IPS-20b (cell line): ENCODE data around the gene CITED4.

Experiments used
- H3K27ac ChIP-seq: one replicate; pipeline ENCODE4 v1.5.1; 2013; ENCODE audit warnings: low read length
- H3K27me3 ChIP-seq: 2 replicates; pipeline ENCODE4 v1.6.1; 2013; ENCODE audit warnings: mild to moderate bottlenecking, low read length, inconsistent platforms; ENCODE audit not compliant: insufficient read depth
- H3K36me3 ChIP-seq: 2 replicates; pipeline ENCODE4 v1.6.1; 2013; ENCODE audit warnings: low read depth, mild to moderate bottlenecking, inconsistent platforms, low read length, moderate library complexity; ENCODE audit not compliant: insufficient read depth
- H3K4me1 ChIP-seq: 2 replicates; pipeline ENCODE4 v1.6.1; 2013; ENCODE audit warnings: mild to moderate bottlenecking, control low read depth, inconsistent platforms, low read length, moderate library complexity; ENCODE audit not compliant: insufficient read depth
- H3K4me3 ChIP-seq: 2 replicates; pipeline ENCODE4 v1.5.1; 2013; ENCODE audit warnings: mild to moderate bottlenecking, low read length, inconsistent platforms
- H3K9ac ChIP-seq: 2 replicates; pipeline ENCODE4 v1.6.1; 2013; ENCODE audit warnings: low read depth, mild to moderate bottlenecking, inconsistent platforms, low read length, moderate library complexity
- H3K9me3 ChIP-seq: 2 replicates; pipeline ENCODE4 v1.6.1; 2013; ENCODE audit warnings: mild to moderate bottlenecking, low read depth, low read length, inconsistent platforms; ENCODE audit not compliant: insufficient read depth

CITED4 gene

DNA sequence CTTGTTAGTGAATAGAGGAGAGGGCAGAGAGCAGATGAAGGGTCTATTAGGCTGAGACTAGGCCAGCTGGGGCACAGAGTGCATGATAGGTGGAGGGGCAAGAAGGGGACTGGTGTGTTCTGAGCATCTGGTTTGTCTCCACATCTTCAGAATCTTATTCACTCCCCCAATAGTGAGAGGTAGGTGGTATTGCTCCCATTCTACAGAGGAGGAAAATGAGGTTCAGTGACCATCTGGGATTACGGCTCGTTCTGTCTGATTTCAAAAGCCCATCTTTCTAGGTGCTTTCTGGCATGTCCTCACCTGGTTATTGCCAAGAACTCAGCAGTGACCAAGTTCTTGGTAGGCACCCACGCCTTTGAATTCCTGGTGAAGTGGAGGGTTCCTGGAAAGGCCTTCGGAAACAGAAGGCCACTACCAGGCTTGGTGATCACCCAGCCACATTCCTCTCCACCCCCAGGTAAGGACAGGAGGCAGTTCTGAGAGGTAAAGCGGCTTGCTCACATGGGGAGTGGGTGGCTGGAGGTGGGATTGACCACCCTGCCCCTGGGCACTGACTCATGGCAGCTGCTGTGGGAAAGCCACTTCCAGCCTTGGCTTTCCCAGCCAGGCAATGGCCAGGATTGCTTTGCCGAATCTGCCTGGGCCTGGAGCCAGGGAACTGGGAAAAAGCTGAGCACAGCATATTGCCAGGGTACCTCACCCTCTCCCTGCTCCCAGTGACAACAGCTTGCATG lies 18.8 kb upstream of the CITED4 start:
- Histone ChIP-seq H3K9me3 (peaks cover 5% of the 10 kb centered on the region), H3K4me1 (no peaks in the 10 kb centered on the region), H3K27ac (no peak overlapping the region), H3K27me3 (peaks cover 29% of the 10 kb centered on the region), H3K4me3 (no peak overlapping the region), H3K36me3 (no peaks in the 10 kb centered on the region), H3K9ac (no peak overlapping the region)

DNA sequence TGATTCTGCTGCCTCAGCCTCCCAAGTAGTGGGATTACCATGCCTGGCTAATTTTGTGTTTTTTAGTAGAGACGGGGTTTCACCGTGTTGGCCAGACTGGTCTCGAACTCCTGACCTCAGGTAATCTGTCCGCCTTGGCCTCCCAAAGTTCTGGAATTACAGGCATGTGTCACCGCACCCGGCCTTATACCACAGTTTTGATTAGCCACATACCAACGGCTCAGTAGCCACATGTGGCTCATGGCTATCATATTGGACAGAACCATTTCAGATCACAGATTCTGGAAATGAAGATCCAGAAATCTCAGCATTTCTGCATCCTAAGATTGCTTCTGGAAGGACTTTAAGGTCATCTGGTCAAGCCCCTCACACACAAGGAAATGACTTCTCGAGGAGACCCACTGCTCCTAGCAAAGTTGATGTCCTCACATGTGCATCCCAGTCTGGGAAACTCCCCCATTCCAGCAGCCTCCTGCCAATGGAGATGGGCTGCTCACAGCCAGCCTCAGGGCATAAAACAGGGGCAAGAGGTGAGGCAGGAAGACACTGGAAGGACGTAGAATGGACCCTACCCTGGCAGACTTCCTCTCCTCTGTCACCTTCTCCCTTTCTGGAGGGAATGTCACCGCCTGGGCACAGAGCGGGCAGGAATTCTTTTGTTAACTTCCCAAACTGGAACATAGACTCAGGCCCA lies 17.5 kb upstream of the CITED4 start:
- H3K9me3 ChIP-seq = peaks cover 7% of the 10 kb centered on the region
- peaks cover 17% of the 10 kb centered on the region for H3K27me3 ChIP-seq
- H3K27ac ChIP-seq = no peak overlapping the region
- H3K36me3 ChIP-seq = no peaks in the 10 kb centered on the region
- no peak overlapping the region for H3K4me3 ChIP-seq
- H3K9ac ChIP-seq = no peak overlapping the region
- no peaks in the 10 kb centered on the region for H3K4me1 ChIP-seq

DNA sequence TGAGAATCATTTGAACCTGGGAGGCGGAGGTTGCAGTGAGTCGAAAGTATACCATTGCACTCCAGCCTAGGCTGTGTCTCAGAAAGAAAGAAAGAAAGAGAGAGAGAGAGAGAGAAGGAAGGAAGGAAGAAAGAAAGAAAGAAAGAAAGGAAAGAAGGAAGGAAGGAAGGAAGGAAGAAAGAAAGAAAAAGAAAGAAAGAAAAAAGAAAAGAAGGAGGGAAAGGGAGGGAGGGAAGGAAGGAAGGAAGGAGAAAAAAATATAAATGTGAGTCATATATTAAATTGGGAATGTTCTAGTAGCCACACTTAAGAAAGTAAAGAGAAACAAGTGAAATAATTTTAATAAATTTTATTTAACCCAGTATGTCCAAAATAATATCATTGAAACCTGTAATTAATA lies 16.7 kb upstream of the CITED4 start:
- Histone ChIP-seq H3K9ac (no peak overlapping the region), H3K27ac (no peak overlapping the region), H3K4me3 (no peak overlapping the region), H3K4me1 (no peaks in the 10 kb centered on the region), H3K36me3 (no peaks in the 10 kb centered on the region), H3K9me3 (peaks cover 7% of the 10 kb centered on the region), H3K27me3 (peaks cover 10% of the 10 kb centered on the region)

DNA sequence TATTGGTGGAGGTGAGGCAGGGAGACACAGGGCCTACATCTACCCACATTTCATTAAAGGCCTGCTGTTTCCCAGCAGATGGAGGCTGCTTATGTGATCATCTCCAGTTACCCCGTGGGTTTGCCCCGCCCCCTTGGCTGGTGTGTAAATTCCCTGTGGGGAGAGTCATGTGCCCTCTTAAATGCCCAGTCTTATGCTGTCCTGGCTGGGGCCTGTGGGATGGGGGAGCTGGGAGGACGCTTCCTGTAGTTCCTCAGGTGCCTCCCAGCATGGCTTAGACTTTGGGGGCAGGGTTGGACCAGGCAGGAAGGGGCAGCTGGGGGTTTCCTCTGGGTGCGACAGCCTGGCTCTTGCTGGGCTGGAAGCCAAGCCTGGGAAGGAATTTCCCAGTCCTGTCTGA lies 15.5 kb upstream of the CITED4 start:
- Histone ChIP-seq H3K4me1 (no peaks in the 10 kb centered on the region), H3K27ac (no peak overlapping the region)

DNA sequence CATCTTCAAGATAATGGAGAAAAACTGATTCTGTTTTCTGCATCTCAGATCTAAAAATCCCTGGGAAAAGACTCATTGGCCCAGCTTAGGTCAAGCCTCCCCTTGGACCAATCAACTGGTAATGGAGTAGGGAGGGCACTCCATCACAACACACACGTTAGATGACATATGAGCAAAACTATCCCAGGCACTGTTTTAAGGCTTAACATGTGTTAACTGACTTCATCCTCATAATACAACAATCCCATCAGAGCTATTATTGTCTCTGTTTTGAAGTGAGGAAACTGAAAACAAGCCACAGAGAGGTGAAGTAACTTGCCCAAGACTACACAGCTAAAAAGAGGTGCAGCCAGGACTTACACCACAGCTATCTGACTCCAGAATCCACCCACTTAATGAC lies 14.7 kb upstream of the CITED4 start:
- H3K4me1 ChIP-seq = no peaks in the 10 kb centered on the region
- H3K9ac ChIP-seq = no peak overlapping the region
- no peaks in the 10 kb centered on the region for H3K27me3 ChIP-seq
- no peak overlapping the region for H3K4me3 ChIP-seq
- peaks cover 7% of the 10 kb centered on the region for H3K9me3 ChIP-seq
- no peaks in the 10 kb centered on the region for H3K36me3 ChIP-seq
- no peak overlapping the region for H3K27ac ChIP-seq

More for the DNA sequence above, 15.5 kb upstream of the CITED4 start:
- Histone ChIP-seq H3K9ac (no peak overlapping the region), H3K4me3 (no peak overlapping the region), H3K9me3 (peaks cover 7% of the 10 kb centered on the region), H3K36me3 (no peaks in the 10 kb centered on the region), H3K27me3 (no peaks in the 10 kb centered on the region; the same call in 1 of the 2 replicates)

DNA sequence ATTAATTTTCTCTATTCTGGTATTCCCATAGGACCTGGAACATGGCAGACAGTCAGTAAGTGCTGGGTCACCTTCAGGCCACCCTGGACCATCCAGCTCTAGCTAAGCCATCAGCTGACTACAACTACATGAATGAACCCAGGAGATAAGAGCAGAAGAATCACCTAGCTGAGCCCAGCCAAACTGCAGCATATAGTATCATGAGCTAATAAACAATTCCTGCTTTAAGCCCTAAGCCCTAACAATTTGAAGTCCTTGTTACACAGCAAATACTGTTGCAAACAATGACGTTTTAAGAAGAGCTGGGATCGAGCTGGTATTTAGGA lies 14.2 kb upstream of the CITED4 start:
- H3K27me3 ChIP-seq = no peaks in the 10 kb centered on the region
- H3K27ac ChIP-seq = no peak overlapping the region
- no peak overlapping the region for H3K4me3 ChIP-seq
- H3K4me1 ChIP-seq = no peaks in the 10 kb centered on the region
- H3K9ac ChIP-seq = no peak overlapping the region
- no peaks in the 10 kb centered on the region for H3K36me3 ChIP-seq
- H3K9me3 ChIP-seq = peaks cover 7% of the 10 kb centered on the region

DNA sequence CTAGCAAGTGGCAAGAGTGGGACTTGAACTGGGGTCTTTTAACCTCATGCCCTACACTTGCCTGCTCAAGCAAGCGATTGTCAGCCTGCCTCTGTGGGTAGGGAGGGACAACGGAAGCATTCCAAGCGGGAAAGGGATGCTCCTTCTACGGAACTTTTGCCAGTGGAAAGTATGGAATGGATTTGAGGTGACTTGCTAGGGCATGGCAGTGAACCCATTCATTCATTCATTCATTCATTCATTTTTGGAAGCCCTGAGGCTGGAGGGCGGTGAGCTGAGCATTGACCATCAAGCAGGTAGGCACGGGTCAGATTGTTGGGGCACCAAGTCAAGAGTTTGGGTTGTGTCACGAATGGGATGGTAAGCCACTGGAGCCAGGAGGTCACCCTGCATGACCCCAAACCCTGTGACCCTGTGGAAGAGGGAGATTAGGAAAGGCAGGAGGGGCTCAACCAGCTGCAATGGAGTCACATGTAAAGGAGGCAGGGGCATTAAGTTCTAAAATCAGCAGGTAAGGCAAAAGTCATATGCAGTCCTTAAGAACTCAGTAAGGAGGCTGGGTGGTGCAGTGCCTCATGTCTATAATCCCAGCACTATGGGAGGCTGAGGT lies 11.8 kb upstream of the CITED4 start:
- Histone ChIP-seq H3K9ac (no peak overlapping the region), H3K4me1 (no peaks in the 10 kb centered on the region), H3K4me3 (no peak overlapping the region), H3K9me3 (peaks cover 7% of the 10 kb centered on the region), H3K36me3 (no peaks in the 10 kb centered on the region), H3K27ac (no peak overlapping the region), H3K27me3 (no peaks in the 10 kb centered on the region)

DNA sequence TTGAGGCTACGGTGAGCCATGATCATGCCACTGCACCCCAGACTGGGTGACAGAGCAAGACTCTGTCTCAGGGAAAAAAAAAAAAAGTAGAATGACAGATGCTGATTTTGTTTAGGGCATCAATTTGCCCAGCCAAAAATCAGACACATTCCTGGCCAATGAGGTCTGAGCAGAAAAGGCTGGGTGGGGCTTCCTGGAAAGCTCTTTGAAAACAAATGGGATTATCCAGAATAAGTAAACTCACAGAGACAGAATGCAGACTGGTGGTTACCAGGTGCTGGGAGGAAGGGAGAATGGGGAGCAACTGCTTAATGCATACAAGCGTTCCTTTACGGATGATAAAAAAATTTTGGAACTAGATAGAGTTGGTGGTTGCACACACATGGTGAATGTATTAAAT lies 10.1 kb upstream of the CITED4 start:
- no peaks in the 10 kb centered on the region for H3K4me1 ChIP-seq
- H3K27me3 ChIP-seq = no peaks in the 10 kb centered on the region
- no peak overlapping the region for H3K27ac ChIP-seq
- H3K4me3 ChIP-seq = no peak overlapping the region
- no peak overlapping the region for H3K9ac ChIP-seq
- H3K9me3 ChIP-seq = peaks cover 7% of the 10 kb centered on the region
- H3K36me3 ChIP-seq = no peaks in the 10 kb centered on the region

DNA sequence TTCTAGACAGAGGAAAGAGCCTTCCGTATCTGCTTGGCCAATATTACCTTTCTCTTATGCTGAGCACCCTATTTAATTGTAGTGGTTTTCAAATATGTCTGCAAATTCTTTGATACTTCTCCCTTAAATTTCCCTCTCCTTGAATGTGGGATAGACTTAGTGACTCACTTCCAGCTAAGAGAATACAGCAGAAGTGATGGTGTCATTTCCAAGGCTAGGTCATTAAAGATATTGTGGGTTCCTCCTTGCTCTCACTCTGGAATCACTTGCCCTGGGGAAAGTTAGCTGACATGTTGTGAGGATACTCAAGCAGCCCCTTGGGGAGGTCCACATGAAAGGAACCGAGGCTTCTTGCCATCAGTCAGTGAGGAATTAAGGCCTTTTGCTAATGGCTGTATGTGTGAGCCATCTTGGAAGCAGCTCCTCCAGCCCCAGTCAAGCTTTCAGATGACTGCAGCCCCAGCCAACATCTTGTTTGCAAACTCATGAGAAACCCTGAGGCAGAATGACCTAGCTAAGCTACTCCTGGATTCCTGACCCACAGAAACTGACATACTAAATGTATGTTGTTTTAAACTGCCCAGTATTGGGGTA lies 8.1 kb upstream of the CITED4 start:
- Histone ChIP-seq H3K9ac (no peak overlapping the region), H3K9me3 (no peaks in the 10 kb centered on the region), H3K27me3 (no peaks in the 10 kb centered on the region), H3K4me3 (no peak overlapping the region), H3K36me3 (no peaks in the 10 kb centered on the region), H3K27ac (no peak overlapping the region), H3K4me1 (no peaks in the 10 kb centered on the region)

DNA sequence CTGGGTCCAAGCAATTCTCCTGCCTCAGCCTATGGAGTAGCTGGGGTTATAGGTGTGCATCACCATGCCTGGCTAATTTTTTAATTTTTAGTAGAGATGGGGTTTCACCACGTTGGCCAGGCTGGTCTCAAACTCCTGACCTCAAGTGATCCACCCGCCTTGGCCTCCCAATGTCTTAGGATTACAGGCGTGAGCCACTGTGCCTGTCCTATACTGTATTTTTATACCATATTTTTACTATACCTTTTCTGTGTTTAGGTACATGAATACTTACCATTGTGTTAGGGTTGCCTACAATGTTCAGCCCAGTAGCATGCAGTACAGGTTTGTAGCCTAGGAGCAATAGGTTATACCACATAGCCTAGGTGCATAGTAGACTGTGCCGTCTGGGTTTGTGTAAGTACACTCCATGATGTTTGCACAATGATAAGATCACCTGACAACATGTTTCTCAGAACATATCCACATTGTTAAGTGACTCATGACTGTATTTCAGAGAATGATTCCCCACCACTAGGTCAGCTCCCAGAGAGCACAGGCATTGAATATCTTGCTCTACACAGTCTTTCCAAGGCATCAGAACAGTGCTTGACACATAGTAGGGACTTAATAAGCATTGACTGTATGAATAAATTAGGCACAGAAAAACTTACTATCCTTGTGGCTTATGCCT lies 6.0 kb upstream of the CITED4 start:
- Histone ChIP-seq H3K27me3 (no peaks in the 10 kb centered on the region), H3K4me1 (0 out of 2 replicates have a peak, but pooled peaks cover 3% of the 10 kb centered on the region), H3K4me3 (no peak overlapping the region), H3K36me3 (no peaks in the 10 kb centered on the region), H3K9me3 (no peaks in the 10 kb centered on the region), H3K27ac (no peak overlapping the region), H3K9ac (no peak overlapping the region)

DNA sequence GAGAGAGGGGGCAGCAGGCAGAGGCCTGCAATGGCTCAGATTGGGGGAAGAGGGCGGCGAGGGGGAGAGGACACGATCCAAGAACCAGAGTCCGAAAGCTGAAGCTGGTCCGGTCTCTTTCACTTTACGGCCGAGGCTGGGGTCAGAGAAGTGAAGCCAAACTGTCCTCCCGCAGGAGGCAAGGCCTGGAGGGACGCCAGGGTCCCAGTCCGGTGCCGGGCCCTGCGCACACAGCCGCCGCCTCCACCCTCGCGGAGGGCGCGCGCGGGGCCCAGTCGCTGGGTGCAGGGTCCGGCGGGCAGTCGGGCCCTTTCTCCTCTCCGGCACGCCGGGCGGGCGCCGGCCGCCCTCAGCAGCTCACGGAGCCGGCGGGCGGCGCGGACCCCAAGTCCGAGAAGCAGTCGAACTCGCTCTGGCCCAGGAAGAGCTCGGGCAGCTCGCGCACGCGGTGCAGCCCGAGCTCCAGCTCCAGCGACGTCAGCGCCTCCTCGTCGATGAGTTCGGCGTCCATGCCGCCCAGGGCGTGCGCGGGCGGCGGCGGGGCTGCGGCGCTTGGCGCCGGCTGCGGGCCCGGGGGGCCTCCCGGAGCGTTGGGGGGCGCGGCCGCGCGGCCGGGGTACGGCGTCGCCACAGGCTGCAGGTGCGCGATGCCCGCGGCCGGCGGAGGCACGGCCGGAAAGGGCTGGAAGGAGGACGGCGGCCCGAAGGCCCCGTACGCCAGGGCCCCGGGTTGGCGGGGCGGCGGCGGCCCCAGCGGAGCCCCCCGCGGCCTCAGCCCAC lies 749 bp downstream of the CITED4 start:
- H3K4me1 ChIP-seq = peaks cover 7% of the 10 kb centered on the region; the same call in 1 of the 2 replicates
- H3K36me3 ChIP-seq = no peaks in the 10 kb centered on the region
- no peaks in the 10 kb centered on the region for H3K9me3 ChIP-seq
- H3K4me3 ChIP-seq = peak overlapping the region; percentile 64
- H3K27ac ChIP-seq = no peak overlapping the region
- peaks cover 38% of the 10 kb centered on the region for H3K27me3 ChIP-seq
- peak overlapping the region; percentile 72 for H3K9ac ChIP-seq
